Stomach (tissue), 4 donors: Measurements from ENCODE around the gene LIM2.

Experiments
- EP300 ChIP-seq: sonication (generic); formaldehyde crosslinking; IDR thresholded peaks from one replicate; pipeline ENCODE4 v1.6.1; 2017; ENCODE audit warnings: antibody characterized with exemption
- POLR2A ChIP-seq, 4 donors: fragments of 450-650 bp; IDR thresholded peaks; one replicate each; pipeline ENCODE4 v1.6.1; 2016; ENCODE audit warnings: antibody characterized with exemption in 4 of 4, control low read depth in 2 of 4, mild to moderate bottlenecking in 1 of 4, moderate library complexity in 1 of 4
- TF ChIP-seq, protein P1 (sequence below), 7 experiments: fragments of 450-650 bp in 4 of 7; fragments of 200-600 bp in 3 of 7; sonication (generic) in 3 of 7; IDR thresholded peaks; one replicate each; pipeline ENCODE4 v1.5.1; 2016 to 2019; ENCODE audit warnings: antibody characterized with exemption in 7 of 7, control low read depth in 2 of 7, mild to moderate bottlenecking in 1 of 7

DNA sequence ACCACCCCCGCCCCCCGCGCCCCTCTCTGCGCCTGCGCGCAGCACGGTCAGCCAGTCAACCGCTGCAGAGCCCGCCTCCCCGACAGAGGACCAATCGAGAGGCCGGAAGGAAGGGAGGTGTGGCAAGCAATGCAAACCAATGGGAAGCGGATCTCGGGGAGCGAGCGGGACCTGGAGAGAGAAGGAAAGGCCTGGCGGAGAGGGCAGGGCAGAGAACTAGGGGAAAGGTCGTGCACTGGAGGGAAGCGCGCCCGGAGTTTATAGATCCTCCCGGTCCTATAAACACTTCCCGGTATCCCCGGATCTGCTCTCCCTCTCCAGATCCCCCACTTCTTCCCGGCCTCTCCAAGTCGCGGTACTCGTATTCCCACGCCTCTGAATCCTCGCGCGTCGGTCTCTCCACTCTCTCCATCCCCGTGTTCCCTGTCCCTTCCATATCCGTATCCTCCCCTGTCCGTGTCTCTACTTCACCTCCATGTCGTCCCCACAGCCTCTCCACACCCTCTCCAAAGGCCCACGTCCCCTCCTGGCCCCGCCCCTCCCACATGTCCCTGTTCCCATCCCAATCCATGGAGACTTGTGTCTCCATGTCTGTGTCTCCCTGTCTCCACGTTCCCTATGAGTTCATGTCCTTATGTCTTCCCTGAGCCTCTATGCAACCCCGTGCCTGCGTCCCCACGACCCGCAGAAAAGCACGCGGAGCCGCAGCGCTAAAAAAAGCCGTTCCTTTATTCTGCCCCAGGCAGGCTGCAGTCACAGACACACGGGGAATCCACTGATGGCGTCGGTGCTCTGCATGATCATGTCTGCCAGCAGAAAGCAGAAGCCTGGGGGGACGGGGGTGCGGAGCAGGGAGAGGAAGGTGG lies 21.2 kb downstream of the LIM2 start:
- TF ChIP-seq POLR2A (IDR thresholded peaks at IDR 0.05) (peak in 1 of 4 donors; percentile 83), EP300 (no peak)
- TF ChIP-seq, protein P1, sequence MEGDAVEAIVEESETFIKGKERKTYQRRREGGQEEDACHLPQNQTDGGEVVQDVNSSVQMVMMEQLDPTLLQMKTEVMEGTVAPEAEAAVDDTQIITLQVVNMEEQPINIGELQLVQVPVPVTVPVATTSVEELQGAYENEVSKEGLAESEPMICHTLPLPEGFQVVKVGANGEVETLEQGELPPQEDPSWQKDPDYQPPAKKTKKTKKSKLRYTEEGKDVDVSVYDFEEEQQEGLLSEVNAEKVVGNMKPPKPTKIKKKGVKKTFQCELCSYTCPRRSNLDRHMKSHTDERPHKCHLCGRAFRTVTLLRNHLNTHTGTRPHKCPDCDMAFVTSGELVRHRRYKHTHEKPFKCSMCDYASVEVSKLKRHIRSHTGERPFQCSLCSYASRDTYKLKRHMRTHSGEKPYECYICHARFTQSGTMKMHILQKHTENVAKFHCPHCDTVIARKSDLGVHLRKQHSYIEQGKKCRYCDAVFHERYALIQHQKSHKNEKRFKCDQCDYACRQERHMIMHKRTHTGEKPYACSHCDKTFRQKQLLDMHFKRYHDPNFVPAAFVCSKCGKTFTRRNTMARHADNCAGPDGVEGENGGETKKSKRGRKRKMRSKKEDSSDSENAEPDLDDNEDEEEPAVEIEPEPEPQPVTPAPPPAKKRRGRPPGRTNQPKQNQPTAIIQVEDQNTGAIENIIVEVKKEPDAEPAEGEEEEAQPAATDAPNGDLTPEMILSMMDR (IDR thresholded peaks at IDR 0.05): no peak
